ENCODE measurements around the gene DCT. TPM values are rescaled to one million over a fixed set of nuclear protein-coding genes. Genes with fewer than 3 reads are reported as not detected.

DCT gene
- total and polyA plus RNA-seq, 2 donors (not counting 3 experiments of a cell fraction or from before 2014, with no cell fraction given) = not detected

GRCh38 chr13:94413598-94413944 is 65.9 kb downstream of the DCT start:
- Histone ChIP-seq H3K4me2 (ENCODE audit: insufficient read depth, low read length) (no peak overlapping the region), H2AFZ (ENCODE audit: low read depth, low read length) (no peak overlapping the region), H3K79me2 (ENCODE audit: control insufficient read depth, insufficient read depth, low read length) (no peaks in the 10 kb centered on the region), H3K4me1 (ENCODE audit: control insufficient read depth, extremely low read depth, insufficient read depth, low read length) (no peaks in the 10 kb centered on the region), H4K20me1 (replicated peaks; ENCODE audit: control insufficient read depth, extremely low read depth, insufficient read depth, low read length) (no peaks in the 10 kb centered on the region), H3K27me3 (ENCODE audit: control insufficient read depth in 2 of 2, insufficient read depth in 2 of 2, low read length in 2 of 2) (no peaks in the 10 kb centered on the region), H3K27ac (ENCODE audit: insufficient read depth, low read depth, low read length) (no peak overlapping the region), H3K9me3 (replicated peaks; ENCODE audit: control insufficient read depth, insufficient read depth, low read length) (no peaks in the 10 kb centered on the region), H3K36me3 (ENCODE audit: control insufficient read depth in 2 of 2, extremely low read depth in 1 of 2, insufficient read depth in 2 of 2, low read length in 2 of 2) (no peaks in the 10 kb centered on the region), H3K9ac (replicated peaks; ENCODE audit: extremely low read depth, insufficient read depth, low read length) (no peak overlapping the region), H3K4me3 (replicated peaks in 1 of 3; ENCODE audit: insufficient read depth in 1 of 3, low read depth in 1 of 3, low read length in 3 of 3) (no peak overlapping the region), H3K9me1 (replicated peaks; ENCODE audit: control insufficient read depth, extremely low read depth, insufficient read depth, low read length) (no peaks in the 10 kb centered on the region)
- FAIRE-seq (no peak), DNase-seq (ENCODE audit: low read depth, low spot score) (no peak)
- no TSS peak for BruUV-seq (replicated peaks)
- dilution Hi-C loops (cut with MboI; ENCODE audit: extremely low pct_ligation_motif_present, low sequenced_read_pairs) = no loop called here
- intact Hi-C loops (cut with micrococcal nuclease) = no loop called here
- TF ChIP-seq POLR2AphosphoS5 (IDR thresholded peaks at IDR 0.05; ENCODE audit: insufficient read depth, low read depth, low read length) = no peak
- CTCF ChIA-PET = no interaction called here
- POLR2A ChIA-PET = no interaction called here

GRCh38 chr13:94412870-94413597 is 66.4 kb downstream of the DCT start:
- Histone ChIP-seq H3K27ac (ENCODE audit: insufficient read depth, low read depth, low read length) (no peak overlapping the region), H3K9me3 (replicated peaks; ENCODE audit: control insufficient read depth, insufficient read depth, low read length) (no peaks in the 10 kb centered on the region), H3K4me3 (replicated peaks in 1 of 3; ENCODE audit: insufficient read depth in 1 of 3, low read depth in 1 of 3, low read length in 3 of 3) (no peak overlapping the region), H3K4me1 (ENCODE audit: control insufficient read depth, extremely low read depth, insufficient read depth, low read length) (no peaks in the 10 kb centered on the region), H3K27me3 (ENCODE audit: control insufficient read depth in 2 of 2, insufficient read depth in 2 of 2, low read length in 2 of 2) (no peaks in the 10 kb centered on the region), H2AFZ (ENCODE audit: low read depth, low read length) (no peak overlapping the region), H3K9ac (replicated peaks; ENCODE audit: extremely low read depth, insufficient read depth, low read length) (no peak overlapping the region), H3K79me2 (ENCODE audit: control insufficient read depth, insufficient read depth, low read length) (no peaks in the 10 kb centered on the region), H3K4me2 (ENCODE audit: insufficient read depth, low read length) (no peak overlapping the region), H3K36me3 (ENCODE audit: control insufficient read depth in 2 of 2, extremely low read depth in 1 of 2, insufficient read depth in 2 of 2, low read length in 2 of 2) (no peaks in the 10 kb centered on the region), H3K9me1 (replicated peaks; ENCODE audit: control insufficient read depth, extremely low read depth, insufficient read depth, low read length) (no peaks in the 10 kb centered on the region), H4K20me1 (replicated peaks; ENCODE audit: control insufficient read depth, extremely low read depth, insufficient read depth, low read length) (no peaks in the 10 kb centered on the region)
- POLR2A ChIA-PET = no interaction called here
- DNase-seq (ENCODE audit: low read depth, low spot score) (no peak), FAIRE-seq (no peak)
- TF ChIP-seq MYC (IDR thresholded peaks at IDR 0.05; ENCODE audit: low read depth, low read length) (no peak), FOS (IDR thresholded peaks at IDR 0.05; ENCODE audit: borderline replicate concordance, insufficient read depth, low read length) (no peak), POLR2AphosphoS5 (IDR thresholded peaks at IDR 0.05; ENCODE audit: insufficient read depth, low read depth, low read length) (no peak), JUN (IDR thresholded peaks at IDR 0.05; ENCODE audit: borderline replicate concordance, insufficient read depth, insufficient read length, low read depth) (no peak), EZH2 (IDR thresholded peaks at IDR 0.05; ENCODE audit: borderline replicate concordance, low read depth, low read length, severe bottlenecking) (no peak), GATA2 (IDR thresholded peaks at IDR 0.05; ENCODE audit: insufficient read depth, insufficient read length, low read depth, low read length) (no peak), MAX (IDR thresholded peaks at IDR 0.05; ENCODE audit: insufficient read depth, insufficient read length) (no peak), POLR2A (IDR thresholded peaks at IDR 0.05; ENCODE audit: low read depth, low read length) (no peak), CTCF (IDR thresholded peaks at IDR 0.05; ENCODE audit: extremely low read depth in 1 of 2, insufficient read depth in 1 of 2, low read depth in 1 of 2, low read length in 2 of 2) (no peak)
- dilution Hi-C loops (cut with MboI; ENCODE audit: extremely low pct_ligation_motif_present, low sequenced_read_pairs) (no loop called here), intact Hi-C loops (cut with micrococcal nuclease) (no loop called here)
- CTCF ChIA-PET = no interaction called here
- no TSS peak for BruUV-seq (replicated peaks)

Data from endothelial cell of umbilical vein (primary cell).